Measurements from ENCODE around the gene HMGB3. TPM values are rescaled to one million over a fixed set of nuclear protein-coding genes. Genes with fewer than 3 reads are reported as not detected.

Gene HMGB3
- total RNA-seq, 1 donor from 2014 or later, result 28.4 TPM

- ATAC-seq, result no peak
- intact Hi-C loops (cut with DNase I), result no loop called here
- DNase-seq (ENCODE audit: low spot score), result no peak
Observed at GRCh38 chrX:151031391-151031975, 48.3 kb downstream of the HMGB3 start.

- no peak for ATAC-seq
Observed at GRCh38 chrX:151039351-151039750, 56.2 kb downstream of the HMGB3 start.

More at GRCh38 chrX:151039351-151039750, 56.2 kb downstream of the HMGB3 start:
- intact Hi-C loops (cut with DNase I), result no loop called here
- DNase-seq (ENCODE audit: low spot score), result no peak

Other genes with a start within 250 kb of the HMGB3 start
- 108 TPM for gene CD99L2, start 84.7 kb upstream of the HMGB3 start, total RNA-seq
- gene GPR50, start 193.2 kb downstream of the HMGB3 start, total RNA-seq, result not detected

All from sciatic nerve (tissue), 2 donors.